ENCODE measurements around the gene FAM193A.

DNA sequence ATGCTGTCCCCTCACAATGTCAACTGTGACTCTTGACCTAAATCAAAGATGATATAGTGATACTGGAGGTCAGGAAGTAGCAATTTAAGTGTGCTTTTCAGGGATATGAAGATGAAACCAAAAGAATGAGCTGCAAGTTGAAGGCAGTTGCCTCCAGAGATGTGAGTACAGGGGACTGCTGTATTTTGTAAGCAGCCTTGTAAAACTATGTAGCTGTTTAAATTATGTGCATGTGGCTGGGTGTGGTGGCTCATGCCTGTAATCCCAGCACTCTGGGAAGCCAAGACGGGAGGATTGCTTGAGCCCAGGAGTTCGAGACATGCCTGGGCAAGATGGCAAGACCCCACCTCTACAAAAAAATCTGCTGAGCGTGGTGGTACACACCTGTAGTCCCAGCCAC, 234.8 kb downstream of the FAM193A start:
- TF ChIP-seq, protein P1, sequence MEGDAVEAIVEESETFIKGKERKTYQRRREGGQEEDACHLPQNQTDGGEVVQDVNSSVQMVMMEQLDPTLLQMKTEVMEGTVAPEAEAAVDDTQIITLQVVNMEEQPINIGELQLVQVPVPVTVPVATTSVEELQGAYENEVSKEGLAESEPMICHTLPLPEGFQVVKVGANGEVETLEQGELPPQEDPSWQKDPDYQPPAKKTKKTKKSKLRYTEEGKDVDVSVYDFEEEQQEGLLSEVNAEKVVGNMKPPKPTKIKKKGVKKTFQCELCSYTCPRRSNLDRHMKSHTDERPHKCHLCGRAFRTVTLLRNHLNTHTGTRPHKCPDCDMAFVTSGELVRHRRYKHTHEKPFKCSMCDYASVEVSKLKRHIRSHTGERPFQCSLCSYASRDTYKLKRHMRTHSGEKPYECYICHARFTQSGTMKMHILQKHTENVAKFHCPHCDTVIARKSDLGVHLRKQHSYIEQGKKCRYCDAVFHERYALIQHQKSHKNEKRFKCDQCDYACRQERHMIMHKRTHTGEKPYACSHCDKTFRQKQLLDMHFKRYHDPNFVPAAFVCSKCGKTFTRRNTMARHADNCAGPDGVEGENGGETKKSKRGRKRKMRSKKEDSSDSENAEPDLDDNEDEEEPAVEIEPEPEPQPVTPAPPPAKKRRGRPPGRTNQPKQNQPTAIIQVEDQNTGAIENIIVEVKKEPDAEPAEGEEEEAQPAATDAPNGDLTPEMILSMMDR (IDR thresholded peaks at IDR 0.05 in 4 of 5, conservative IDR thresholded peaks at IDR 0.05 in 1 of 5), result no peak
- no peak for TF ChIP-seq POLR2A (IDR thresholded peaks at IDR 0.05)

Data from gastrocnemius medialis (tissue), 4 donors.